HepG2 (cell line): ENCODE results near the gene PCGF6. TPM values are rescaled to one million over a fixed set of nuclear protein-coding genes. Genes with fewer than 3 reads are reported as not detected.

Experiments
- ATF4 ChIP-seq, 2 experiments: fragments of 450-650 bp in 1 of 2; sonication (generic) in 1 of 2; formaldehyde crosslinking; IDR thresholded peaks; 2 replicates each; pipeline versions ENCODE4 v1.5.0 to v1.8.0; 2020 to 2022; ENCODE audit warnings: mild to moderate bottlenecking in 1 of 2, missing genetic modification reagents in 1 of 2
- ATF7-NPFF ChIP-seq: sonication (generic); formaldehyde crosslinking; IDR thresholded peaks from 2 replicates; pipeline ENCODE4 v1.8.1; 2023; ENCODE audit warnings: mild to moderate bottlenecking, low read depth, missing genetic modification reagents, moderate library complexity
- DMAP1 ChIP-seq: IDR thresholded peaks from 2 replicates; pipeline ENCODE4 v1.6.1; 2016
- FOXA1 ChIP-seq, 2 experiments: fragments of 450-650 bp in 1 of 2; sonication (generic) in 1 of 2; formaldehyde crosslinking in 1 of 2; IDR thresholded peaks; 2 replicates each; pipeline versions ENCODE4 v1.4.0 to v1.6.1; 2016 to 2020; ENCODE audit warnings: missing genetic modification reagents in 1 of 2
- HNRNPL ChIP-seq: fragments of 200-400 bp; formaldehyde crosslinking; IDR thresholded peaks from 2 replicates; pipeline ENCODE4 v1.6.1; 2017; ENCODE audit warnings: mild to moderate bottlenecking, low read depth, low read length
- NR2F1 ChIP-seq, 2 experiments: fragments of 450-650 bp in 1 of 2; formaldehyde crosslinking in 1 of 2; IDR thresholded peaks; 2 replicates each; pipeline versions ENCODE4 v1.5.0 to v1.6.1; 2016 to 2020; ENCODE audit warnings: mild to moderate bottlenecking in 1 of 2, missing compliant biosample characterization in 1 of 2, missing genetic modification reagents in 1 of 2, moderate library complexity in 1 of 2
- NR3C1 ChIP-seq: sonication (generic); formaldehyde crosslinking; IDR thresholded peaks from 2 replicates; pipeline ENCODE4 v1.4.0; 2020; ENCODE audit warnings: missing genetic modification reagents
- RFX5 ChIP-seq: IDR thresholded peaks from 2 replicates; pipeline ENCODE4 v1.6.1; 2011; ENCODE audit warnings: low read depth, low read length, improper control_type of control experiment
- THAP7 ChIP-seq: sonication (generic); formaldehyde crosslinking; IDR thresholded peaks from 2 replicates; pipeline ENCODE4 v1.8.1; 2023; ENCODE audit warnings: mild to moderate bottlenecking, missing genetic modification reagents
- ZMAT5 ChIP-seq: sonication (generic); formaldehyde crosslinking; IDR thresholded peaks from 2 replicates; pipeline ENCODE4 v1.5.0; 2020; ENCODE audit warnings: mild to moderate bottlenecking, low read depth, missing genetic modification reagents, borderline replicate concordance
- ZNF24 ChIP-seq: fragments of 450-650 bp; IDR thresholded peaks from 2 replicates; pipeline ENCODE4 v1.6.1; 2017; ENCODE audit warnings: antibody characterized with exemption, mild to moderate bottlenecking
- ZNF281 ChIP-seq: sonication (generic); formaldehyde crosslinking; IDR thresholded peaks from 2 replicates; pipeline ENCODE4 v1.4.0; 2020; ENCODE audit warnings: missing genetic modification reagents, borderline replicate concordance
- ZNF484 ChIP-seq: sonication (generic); formaldehyde crosslinking; IDR thresholded peaks from 2 replicates; pipeline ENCODE4 v1.5.1; 2020; ENCODE audit warnings: mild to moderate bottlenecking, low read depth, missing genetic modification reagents, borderline replicate concordance
- ZNF552 ChIP-seq: sonication (generic); formaldehyde crosslinking; IDR thresholded peaks from 2 replicates; pipeline ENCODE4 v1.9.0; 2022; ENCODE audit warnings: missing genetic modification reagents, mild to moderate bottlenecking, borderline replicate concordance
- ZNF776 ChIP-seq: sonication (generic); formaldehyde crosslinking; IDR thresholded peaks from 2 replicates; pipeline ENCODE4 v1.4.0; 2020; ENCODE audit warnings: mild to moderate bottlenecking, missing genetic modification reagents
- polyA plus RNA-seq, 8 experiments: library from polyadenylated mRNA; depleted of rRNA in 3 of 8; stranded (reverse) in 7 of 8; unstranded in 1 of 8; fragments of >200 nt; fragmentation: Illumina TruSeq in 4 of 8; extraction: Trizol in 4 of 8; gene quantifications; 2 replicates each; pipeline versions ENCODE4 v1.2.1 to v1.2.3, GENCODE V29; 2011 to 2016; ENCODE audit warnings: low read depth in 4 of 8, missing spikeins in 1 of 8, mixed read lengths in 1 of 8; ENCODE audit not compliant: insufficient read depth in 1 of 8
- total RNA-seq, 5 experiments: library from RNA; depleted of rRNA; stranded (reverse); fragments of >200 nt; fragmentation: Illumina TruSeq; extraction: Trizol; gene quantifications; 2 replicates each; pipeline ENCODE4 v1.2.3, GENCODE V29; 2016; ENCODE audit warnings: low read depth in 1 of 5
- TF ChIP-seq, protein P1 (sequence below): IDR thresholded peaks from 2 replicates; pipeline ENCODE4 v1.6.1; 2016; ENCODE audit warnings: missing biosample characterization, missing genetic modification reagents, low read depth
- TF ChIP-seq, protein P2 (sequence below): sonication (generic); formaldehyde crosslinking; IDR thresholded peaks from 2 replicates; pipeline ENCODE4 v1.9.0; 2022; ENCODE audit warnings: missing genetic modification reagents, mild to moderate bottlenecking, borderline replicate concordance
- TF ChIP-seq, protein P3 (sequence below): sonication (generic); formaldehyde crosslinking; conservative IDR thresholded peaks from 2 replicates; pipeline ENCODE4 v1.4.0; 2020; ENCODE audit warnings: missing genetic modification reagents

PCGF6 gene
- total and polyA plus RNA-seq, 2 of the 13 experiments (the other 11 are each of a cell fraction or from before 2014, with no cell fraction given), result 5.2 to 19.4 TPM

GRCh38 chr10:103396067-103396788 lies 45.3 kb upstream of the PCGF6 start, which contains the start of the genes ATP5MK and PDCD11 (continued):
- TF ChIP-seq NR2F1 (CRISPR knock-in tag; IDR thresholded peaks at IDR 0.05) (no peak), ZNF484 (CRISPR knock-in tag) (no peak), RFX5 (peak; percentile 77; the same call in 1 of the 2 replicates), ZNF281 (CRISPR knock-in tag) (peak; percentile 12; the same call in 1 of the 2 replicates), ZNF24 (no peak), FOXA1 (IDR thresholded peaks at IDR 0.05) (no peak), FOXA1 (CRISPR knock-in tag; IDR thresholded peaks at IDR 0.05) (no peak), ZMAT5 (CRISPR knock-in tag) (no peak), ATF4 (CRISPR knock-in tag; IDR thresholded peaks at IDR 0.05) (peak in 1 of 2 experiments; percentile 81; a peak in 2 of 4 replicates), HNRNPL (0 out of 2 replicates have a peak, but pooled peaks have one; percentile 18), ZNF776 (CRISPR knock-in tag) (no peak), NR3C1 (no peak), ATF7-NPFF (CRISPR knock-in tag) (peak; percentile 66), THAP7 (CRISPR knock-in tag) (no peak; the same call in 1 of the 2 replicates), ZNF552 (CRISPR knock-in tag) (0 out of 2 replicates have a peak, but pooled peaks have one; percentile 28), DMAP1 (CRISPR knock-in tag) (peak; percentile 98)
- TF ChIP-seq, protein P1, sequence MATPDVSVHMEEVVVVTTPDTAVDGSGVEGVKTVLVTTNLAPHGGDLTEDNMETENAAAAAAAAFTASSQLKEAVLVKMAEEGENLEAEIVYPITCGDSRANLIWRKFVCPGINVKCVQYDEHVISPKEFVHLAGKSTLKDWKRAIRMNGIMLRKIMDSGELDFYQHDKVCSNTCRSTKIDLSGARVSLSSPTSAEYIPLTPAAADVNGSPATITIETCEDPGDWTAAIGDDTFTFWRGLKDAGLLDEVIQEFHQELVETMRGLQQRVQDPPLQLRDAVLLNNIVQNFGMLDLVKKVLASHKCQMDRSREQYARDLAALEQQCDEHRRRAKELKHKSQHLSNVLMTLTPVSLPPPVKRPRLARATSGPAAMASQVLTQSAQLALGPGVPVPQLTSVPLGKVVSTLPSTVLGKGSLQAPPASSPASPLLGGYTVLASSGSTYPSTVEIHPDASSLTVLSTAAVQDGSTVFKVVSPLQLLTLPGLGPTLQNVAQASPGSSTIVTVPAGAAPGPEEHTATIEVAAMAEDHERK (CRISPR knock-in tag), result no peak
- TF ChIP-seq, protein P2, sequence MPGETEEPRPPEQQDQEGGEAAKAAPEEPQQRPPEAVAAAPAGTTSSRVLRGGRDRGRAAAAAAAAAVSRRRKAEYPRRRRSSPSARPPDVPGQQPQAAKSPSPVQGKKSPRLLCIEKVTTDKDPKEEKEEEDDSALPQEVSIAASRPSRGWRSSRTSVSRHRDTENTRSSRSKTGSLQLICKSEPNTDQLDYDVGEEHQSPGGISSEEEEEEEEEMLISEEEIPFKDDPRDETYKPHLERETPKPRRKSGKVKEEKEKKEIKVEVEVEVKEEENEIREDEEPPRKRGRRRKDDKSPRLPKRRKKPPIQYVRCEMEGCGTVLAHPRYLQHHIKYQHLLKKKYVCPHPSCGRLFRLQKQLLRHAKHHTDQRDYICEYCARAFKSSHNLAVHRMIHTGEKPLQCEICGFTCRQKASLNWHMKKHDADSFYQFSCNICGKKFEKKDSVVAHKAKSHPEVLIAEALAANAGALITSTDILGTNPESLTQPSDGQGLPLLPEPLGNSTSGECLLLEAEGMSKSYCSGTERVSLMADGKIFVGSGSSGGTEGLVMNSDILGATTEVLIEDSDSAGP (CRISPR knock-in tag), result peak; percentile 86
- TF ChIP-seq, protein P3, sequence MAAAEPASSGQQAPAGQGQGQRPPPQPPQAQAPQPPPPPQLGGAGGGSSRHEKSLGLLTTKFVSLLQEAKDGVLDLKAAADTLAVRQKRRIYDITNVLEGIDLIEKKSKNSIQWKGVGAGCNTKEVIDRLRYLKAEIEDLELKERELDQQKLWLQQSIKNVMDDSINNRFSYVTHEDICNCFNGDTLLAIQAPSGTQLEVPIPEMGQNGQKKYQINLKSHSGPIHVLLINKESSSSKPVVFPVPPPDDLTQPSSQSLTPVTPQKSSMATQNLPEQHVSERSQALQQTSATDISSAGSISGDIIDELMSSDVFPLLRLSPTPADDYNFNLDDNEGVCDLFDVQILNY (CRISPR knock-in tag), result 0 out of 2 replicates have a peak, but pooled peaks have one; percentile 16
